ENCODE data around the gene MBD3L1. TPM values are rescaled to one million over a fixed set of nuclear protein-coding genes. Genes with fewer than 3 reads are reported as not detected.

The MBD3L1 gene
- total and polyA plus RNA-seq, 2 donors from 2014 or later: not detected

DNA sequence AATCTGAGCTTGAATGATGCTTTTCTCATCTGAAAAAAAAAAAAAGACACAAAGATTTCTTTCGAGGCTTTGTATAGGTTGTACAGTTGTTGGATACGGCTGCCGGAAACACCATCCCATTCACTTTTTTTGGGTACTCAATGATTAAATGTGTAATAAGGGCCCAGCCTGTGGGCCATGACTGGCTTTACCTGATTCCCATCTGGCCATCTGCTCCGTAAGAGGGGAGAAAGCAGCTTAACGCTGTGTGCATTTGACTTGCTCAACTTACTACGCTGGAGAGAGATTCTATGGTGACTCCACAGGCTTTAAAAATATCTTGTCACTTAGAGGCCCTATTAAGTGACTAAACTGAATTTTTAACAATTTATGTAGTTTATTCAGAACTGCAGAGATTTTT lies 804 bp upstream of the MBD3L1 start:
- Histone ChIP-seq H3K27ac (ENCODE audit: low read depth in 2 of 2, low read length in 2 of 2) (no peak overlapping the region), H3K4me1 (ENCODE audit: control insufficient read depth in 2 of 3, insufficient read depth in 2 of 3, low read depth in 1 of 3, low read length in 3 of 3) (peaks cover 0 to 2% (median 0%) of the 10 kb centered on the region in 3 donors), H3K9me3 (ENCODE audit: control insufficient read depth in 2 of 3, insufficient read depth in 1 of 3, low read length in 3 of 3) (no peaks in the 10 kb centered on the region), H3K27me3 (ENCODE audit: control insufficient read depth, insufficient read depth, low read length) (no peaks in the 10 kb centered on the region), H3K4me3 (ENCODE audit: low read length in 3 of 3) (peak overlapping the region; percentile 66 to 80 (median 76)), H3K9ac (ENCODE audit: low read length in 3 of 3) (peak overlapping the region; percentile 60 to 95 (median 90)), H3K36me3 (ENCODE audit: control insufficient read depth in 2 of 3, insufficient read depth in 3 of 3, low read length in 3 of 3) (peaks cover 0 to 20% (median 4%) of the 10 kb centered on the region in 3 donors)
- intact Hi-C loops (cut with DNase I): no loop called here
- FAIRE-seq (no peak), DNase-seq (peak in 1 of 5 donors; percentile 27)
- TF ChIP-seq, protein P1, sequence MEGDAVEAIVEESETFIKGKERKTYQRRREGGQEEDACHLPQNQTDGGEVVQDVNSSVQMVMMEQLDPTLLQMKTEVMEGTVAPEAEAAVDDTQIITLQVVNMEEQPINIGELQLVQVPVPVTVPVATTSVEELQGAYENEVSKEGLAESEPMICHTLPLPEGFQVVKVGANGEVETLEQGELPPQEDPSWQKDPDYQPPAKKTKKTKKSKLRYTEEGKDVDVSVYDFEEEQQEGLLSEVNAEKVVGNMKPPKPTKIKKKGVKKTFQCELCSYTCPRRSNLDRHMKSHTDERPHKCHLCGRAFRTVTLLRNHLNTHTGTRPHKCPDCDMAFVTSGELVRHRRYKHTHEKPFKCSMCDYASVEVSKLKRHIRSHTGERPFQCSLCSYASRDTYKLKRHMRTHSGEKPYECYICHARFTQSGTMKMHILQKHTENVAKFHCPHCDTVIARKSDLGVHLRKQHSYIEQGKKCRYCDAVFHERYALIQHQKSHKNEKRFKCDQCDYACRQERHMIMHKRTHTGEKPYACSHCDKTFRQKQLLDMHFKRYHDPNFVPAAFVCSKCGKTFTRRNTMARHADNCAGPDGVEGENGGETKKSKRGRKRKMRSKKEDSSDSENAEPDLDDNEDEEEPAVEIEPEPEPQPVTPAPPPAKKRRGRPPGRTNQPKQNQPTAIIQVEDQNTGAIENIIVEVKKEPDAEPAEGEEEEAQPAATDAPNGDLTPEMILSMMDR (IDR thresholded peaks at IDR 0.05; ENCODE audit: borderline replicate concordance, extremely low read depth, insufficient read depth): no peak

GRCh38 chr19:8831832-8832131 lies 395 bp upstream of the MBD3L1 start:
- no peaks in the 10 kb centered on the region for H3K27me3 ChIP-seq (ENCODE audit: control insufficient read depth, insufficient read depth, low read length)

DNA sequence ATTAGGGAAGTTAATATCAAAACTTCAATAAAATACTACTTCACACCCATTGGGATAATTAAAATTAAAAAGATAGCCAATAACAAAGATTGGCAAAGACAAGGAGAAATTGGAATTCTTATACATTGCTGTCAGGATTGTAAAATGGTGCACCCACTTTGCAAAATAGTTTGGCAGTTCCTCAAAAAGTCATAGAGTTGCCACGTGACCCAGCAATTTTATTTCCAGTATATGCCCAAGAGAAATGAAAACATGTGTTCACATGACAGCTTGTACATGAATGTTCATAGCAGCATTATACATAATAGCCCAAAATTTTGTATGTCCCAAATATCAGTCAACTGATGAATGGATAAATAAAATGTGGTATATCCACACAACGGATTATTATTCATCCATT lies 3.3 kb downstream of the MBD3L1 start:
- no peak for FAIRE-seq
- no peaks in the 10 kb centered on the region for H3K36me3 ChIP-seq (ENCODE audit: control insufficient read depth in 2 of 3, insufficient read depth in 3 of 3, low read length in 3 of 3)

More at GRCh38 chr19:8831832-8832131, 395 bp upstream of the MBD3L1 start:
- H3K27ac ChIP-seq (ENCODE audit: low read depth in 2 of 2, low read length in 2 of 2): peak overlapping the region; percentile 83 to 96
- peaks cover 0 to 2% (median 0%) of the 10 kb centered on the region in 3 donors for H3K4me1 ChIP-seq (ENCODE audit: control insufficient read depth in 2 of 3, insufficient read depth in 2 of 3, low read depth in 1 of 3, low read length in 3 of 3)
- TF ChIP-seq, protein P1 (IDR thresholded peaks at IDR 0.05; ENCODE audit: borderline replicate concordance, extremely low read depth, insufficient read depth): no peak
- H3K9me3 ChIP-seq (ENCODE audit: control insufficient read depth in 2 of 3, insufficient read depth in 1 of 3, low read length in 3 of 3): no peaks in the 10 kb centered on the region
- peaks cover 0 to 15% (median 4%) of the 10 kb centered on the region in 3 donors for H3K36me3 ChIP-seq (ENCODE audit: control insufficient read depth in 2 of 3, insufficient read depth in 3 of 3, low read length in 3 of 3)
- intact Hi-C loops (cut with DNase I): no loop called here
- DNase-seq (no peak), FAIRE-seq (no peak)
- H3K9ac ChIP-seq (ENCODE audit: low read length in 3 of 3): peak overlapping the region; percentile 60 to 95 (median 90)
- peak overlapping the region; percentile 66 to 80 (median 76) for H3K4me3 ChIP-seq (ENCODE audit: low read length in 3 of 3)

More for the DNA sequence above, 3.3 kb downstream of the MBD3L1 start:
- Histone ChIP-seq H3K9ac (ENCODE audit: low read length in 3 of 3) (no peak overlapping the region), H3K4me3 (ENCODE audit: low read length in 3 of 3) (no peak overlapping the region), H3K4me1 (ENCODE audit: control insufficient read depth in 2 of 3, insufficient read depth in 2 of 3, low read depth in 1 of 3, low read length in 3 of 3) (peaks cover 0 to 2% (median 0%) of the 10 kb centered on the region in 3 donors), H3K9me3 (ENCODE audit: control insufficient read depth in 2 of 3, insufficient read depth in 1 of 3, low read length in 3 of 3) (no peaks in the 10 kb centered on the region), H3K27me3 (ENCODE audit: control insufficient read depth, insufficient read depth, low read length) (no peaks in the 10 kb centered on the region), H3K27ac (ENCODE audit: low read depth in 2 of 2, low read length in 2 of 2) (no peak overlapping the region)
- TF ChIP-seq, protein P1 (IDR thresholded peaks at IDR 0.05; ENCODE audit: borderline replicate concordance, extremely low read depth, insufficient read depth): no peak
- DNase-seq: no peak
- intact Hi-C loops (cut with DNase I): no loop called here

Measured in kidney (tissue), 14 donors.